H9 (cell line): Measurements from ENCODE around the gene VAV2. TPM values are rescaled to one million over a fixed set of nuclear protein-coding genes. Genes with fewer than 3 reads are reported as not detected.

ENCODE experiments used
- DNase-seq: peaks from one replicate; pipeline ENCODE4 v3.0.0-alpha.2; 2017
- H2AFZ ChIP-seq: one replicate; pipeline ENCODE4 v1.6.1; 2013; ENCODE audit warnings: mild to moderate bottlenecking, low read length, control low read depth, moderate library complexity
- H2AK5ac ChIP-seq: 2 replicates; pipeline ENCODE4 v1.6.1; 2013; ENCODE audit warnings: low read length, control low read depth, mixed read lengths; ENCODE audit not compliant: insufficient read length
- H2BK120ac ChIP-seq: one replicate; pipeline ENCODE4 v1.6.1; 2013; ENCODE audit warnings: low read depth, mild to moderate bottlenecking, low read length, control low read depth, inconsistent platforms; ENCODE audit not compliant: poor library complexity, severe bottlenecking
- H2BK12ac ChIP-seq: 2 replicates; pipeline ENCODE4 v1.6.1; 2013; ENCODE audit warnings: low read length, control low read depth, mixed read lengths, low read depth; ENCODE audit not compliant: insufficient read length
- H2BK15ac ChIP-seq: 2 replicates; pipeline ENCODE4 v1.6.1; 2013; ENCODE audit warnings: low read depth, low read length, control low read depth
- H2BK20ac ChIP-seq: one replicate; pipeline ENCODE4 v1.6.1; 2013; ENCODE audit warnings: low read depth, mild to moderate bottlenecking, low read length, control low read depth, inconsistent platforms; ENCODE audit not compliant: poor library complexity, severe bottlenecking
- H2BK5ac ChIP-seq: 2 replicates; pipeline ENCODE4 v1.6.1; 2013; ENCODE audit warnings: low read length, control low read depth, mixed read lengths; ENCODE audit not compliant: insufficient read length
- H3K14ac ChIP-seq: 2 replicates; pipeline ENCODE4 v1.6.1; 2013; ENCODE audit warnings: low read length, control low read depth; ENCODE audit not compliant: insufficient read depth
- H3K18ac ChIP-seq: 2 replicates; pipeline ENCODE4 v1.6.1; 2013; ENCODE audit warnings: low read depth, mild to moderate bottlenecking, mixed read lengths, low read length, control low read depth; ENCODE audit not compliant: insufficient read length
- H3K23ac ChIP-seq: 2 replicates; pipeline ENCODE4 v1.6.1; 2013; ENCODE audit warnings: low read length, control low read depth, mixed read lengths, low read depth; ENCODE audit not compliant: insufficient read length
- H3K23me2 ChIP-seq: 2 replicates; pipeline ENCODE4 v1.6.1; 2013; ENCODE audit warnings: low read depth, mild to moderate bottlenecking, mixed read lengths, low read length, control low read depth; ENCODE audit not compliant: insufficient read length, poor library complexity, severe bottlenecking
- H3K27ac ChIP-seq: 2 replicates; pipeline ENCODE4 v1.5.1; 2013; ENCODE audit warnings: low read length, control low read depth, mixed read lengths, low read depth; ENCODE audit not compliant: insufficient read length
- H3K27me3 ChIP-seq: 2 replicates; pipeline ENCODE4 v1.6.1; 2013; ENCODE audit warnings: low read length, control low read depth, inconsistent platforms; ENCODE audit not compliant: insufficient read depth
- H3K4ac ChIP-seq: 2 replicates; pipeline ENCODE4 v1.6.1; 2013; ENCODE audit warnings: low read depth, mild to moderate bottlenecking, control low read depth, inconsistent platforms, low read length, moderate library complexity
- H3K4me1 ChIP-seq: 2 replicates; pipeline ENCODE4 v1.6.1; 2013; ENCODE audit warnings: low read length, control low read depth, inconsistent platforms; ENCODE audit not compliant: insufficient read depth
- H3K4me2 ChIP-seq: 2 replicates; pipeline ENCODE4 v1.6.1; 2013; ENCODE audit warnings: low read length, control low read depth, mixed read lengths; ENCODE audit not compliant: insufficient read length, insufficient read depth
- H3K56ac ChIP-seq: 2 replicates; pipeline ENCODE4 v1.6.1; 2013; ENCODE audit warnings: low read depth, mild to moderate bottlenecking, mixed read lengths, low read length, control low read depth; ENCODE audit not compliant: insufficient read length
- H3K79me1 ChIP-seq: 2 replicates; pipeline ENCODE4 v1.6.1; 2013; ENCODE audit warnings: low read depth, mild to moderate bottlenecking, moderate library complexity, low read length, control low read depth, inconsistent platforms; ENCODE audit not compliant: insufficient read depth, poor library complexity, severe bottlenecking
- H3K79me2 ChIP-seq: 2 replicates; pipeline ENCODE4 v1.6.1; 2013; ENCODE audit warnings: low read length, control low read depth, inconsistent platforms; ENCODE audit not compliant: insufficient read depth
- H3K9ac ChIP-seq: 2 replicates; pipeline ENCODE4 v1.6.1; 2013; ENCODE audit warnings: low read length, control low read depth, mixed read lengths; ENCODE audit not compliant: insufficient read length; ENCODE audit errors: extremely low read depth
- H3K9me3 ChIP-seq: one replicate; pipeline ENCODE4 v1.6.1; 2013; ENCODE audit warnings: low read depth, low read length, inconsistent platforms; ENCODE audit not compliant: control insufficient read depth
- H3T11ph ChIP-seq: one replicate; pipeline ENCODE4 v1.6.1; 2013; ENCODE audit warnings: mild to moderate bottlenecking, low read length, control low read depth, inconsistent platforms
- H4K20me1 ChIP-seq: one replicate; pipeline ENCODE4 v1.6.1; 2013; ENCODE audit not compliant: control insufficient read depth, insufficient read length, insufficient read depth
- H4K5ac ChIP-seq: 2 replicates; pipeline ENCODE4 v1.6.1; 2013; ENCODE audit warnings: low read depth, mild to moderate bottlenecking, mixed read lengths, low read length, control low read depth; ENCODE audit not compliant: insufficient read length
- H4K8ac ChIP-seq: replicated peaks from 2 replicates; pipeline ENCODE4 v1.6.1; 2013; ENCODE audit warnings: low read length, control low read depth, mixed read lengths, low read depth; ENCODE audit not compliant: insufficient read length
- H4K91ac ChIP-seq: 2 replicates; pipeline ENCODE4 v1.6.1; 2013; ENCODE audit warnings: low read depth, mild to moderate bottlenecking, moderate library complexity, mixed read lengths, low read length, control low read depth; ENCODE audit not compliant: insufficient read length
- H3K27ac Mint-ChIP-seq, 3 experiments: 2 replicates in 2 of 3; 3 replicates in 1 of 3; pipeline ENCODE4 v1.8.0; 2020 to 2021; ENCODE audit warnings: mixed read lengths in 3 of 3, mild to moderate bottlenecking in 1 of 3, moderate library complexity in 1 of 3
- H3K27me3 Mint-ChIP-seq: 2 replicates; pipeline ENCODE4 v1.8.0; 2021; ENCODE audit warnings: low read depth, mild to moderate bottlenecking, moderate library complexity, mixed read lengths
- H3K36me3 Mint-ChIP-seq, 3 experiments: 2 replicates in 2 of 3; 3 replicates in 1 of 3; pipeline ENCODE4 v1.8.0; 2020 to 2021; ENCODE audit warnings: low read depth in 3 of 3, mixed read lengths in 3 of 3; ENCODE audit not compliant: insufficient read depth in 1 of 3
- H3K4me1 Mint-ChIP-seq, 2 experiments: 2 replicates each; pipeline ENCODE4 v1.8.0; 2020; ENCODE audit warnings: mixed read lengths in 2 of 2
- H3K4me3 Mint-ChIP-seq, 2 experiments: 2 replicates in 1 of 2; 3 replicates in 1 of 2; pipeline ENCODE4 v1.8.0; 2020 to 2021; ENCODE audit warnings: mild to moderate bottlenecking in 2 of 2, mixed read lengths in 2 of 2, moderate library complexity in 1 of 2
- H3K9me3 Mint-ChIP-seq, 2 experiments: 2 replicates in 1 of 2; 3 replicates in 1 of 2; pipeline ENCODE4 v1.8.0; 2020; ENCODE audit warnings: mild to moderate bottlenecking in 2 of 2, mixed read lengths in 2 of 2, moderate library complexity in 1 of 2
- WGBS: extraction: QIAGEN DNeasy Blood & Tissue Kit; methylation state at CpG from one replicate; pipeline ENCODE4 v1.1.7; 2013; ENCODE audit warnings: missing lambda C conversion rate, low lambda C conversion rate, mixed read lengths; ENCODE audit not compliant: insufficient read length; ENCODE audit errors: extremely low coverage; 5-methylcytosine and 5-hydroxymethylcytosine counted together
- total RNA-seq: library from RNA; stranded (reverse); gene quantifications from 2 replicates; pipeline ENCODE4 v1.2.1, GENCODE V29; 2021
- TF ChIP-seq, protein P1 (sequence below): fragments of 200-600 bp; sonication (generic); conservative IDR thresholded peaks from 3 replicates; pipeline ENCODE4 v1.8.0; 2021; ENCODE audit warnings: antibody characterized with exemption, mild to moderate bottlenecking

Gene VAV2
- total RNA-seq, 1 experiment from 2014 or later = 58.7 TPM

DNA sequence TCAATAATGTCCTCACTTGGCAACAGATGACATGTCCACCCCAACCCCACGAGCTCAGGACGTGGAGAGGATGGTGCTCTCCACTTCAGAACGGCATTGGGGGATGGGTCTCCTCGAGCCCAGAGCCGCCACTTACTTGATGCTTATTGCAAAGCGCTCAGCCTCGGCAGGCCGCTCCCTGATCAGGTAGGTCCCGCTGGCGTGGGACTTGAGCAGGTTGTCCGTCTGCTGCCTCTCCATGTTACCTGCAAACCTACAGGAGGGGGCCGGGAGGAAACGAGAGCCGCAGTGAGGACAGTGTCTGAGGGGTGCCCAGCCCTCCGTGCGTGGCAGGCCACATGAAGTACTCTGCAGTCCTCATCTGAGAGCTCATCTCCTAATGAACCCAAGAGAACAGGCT, 217.3 kb downstream of the VAV2 start:
- Histone ChIP-seq H3K79me1 (no peaks in the 10 kb centered on the region), H2AK5ac (no peak overlapping the region), H4K5ac (no peak overlapping the region), H4K8ac (no peak overlapping the region), H4K91ac (no peak overlapping the region), H2BK5ac (no peak overlapping the region), H4K20me1 (no peaks in the 10 kb centered on the region), H3K9ac (no peak overlapping the region), H2BK12ac (no peak overlapping the region), H3K4me1 (no peaks in the 10 kb centered on the region), H3K27ac (no peak overlapping the region), H2BK120ac (no peak overlapping the region), H2AFZ (no peak overlapping the region), H3K56ac (no peak overlapping the region), H3K9me3 (no peaks in the 10 kb centered on the region), H3K14ac (no peak overlapping the region), H3K27me3 (no peaks in the 10 kb centered on the region), H3K23ac (no peak overlapping the region), H3T11ph (no peak overlapping the region), H2BK20ac (no peak overlapping the region), H3K4ac (no peak overlapping the region), H2BK15ac (no peak overlapping the region), H3K18ac (no peak overlapping the region), H3K79me2 (no peaks in the 10 kb centered on the region), H3K23me2 (no peaks in the 10 kb centered on the region), H3K4me2 (no peak overlapping the region)
- H3K4me3 Mint-ChIP-seq = no peak overlapping the region
- no peaks in the 10 kb centered on the region for H3K4me1 Mint-ChIP-seq
- H3K36me3 Mint-ChIP-seq = peaks cover 7 to 58% (median 31%) of the 10 kb centered on the region in 3 experiments; a peak in 6 of 7 replicates
- H3K9me3 Mint-ChIP-seq = no peaks in the 10 kb centered on the region
- WGBS = no CpG with 5 or more reads among the region's 16 CpGs
- no peak for DNase-seq
- no peaks in the 10 kb centered on the region for H3K27me3 Mint-ChIP-seq
- H3K27ac Mint-ChIP-seq = no peak overlapping the region
- TF ChIP-seq, protein P1, sequence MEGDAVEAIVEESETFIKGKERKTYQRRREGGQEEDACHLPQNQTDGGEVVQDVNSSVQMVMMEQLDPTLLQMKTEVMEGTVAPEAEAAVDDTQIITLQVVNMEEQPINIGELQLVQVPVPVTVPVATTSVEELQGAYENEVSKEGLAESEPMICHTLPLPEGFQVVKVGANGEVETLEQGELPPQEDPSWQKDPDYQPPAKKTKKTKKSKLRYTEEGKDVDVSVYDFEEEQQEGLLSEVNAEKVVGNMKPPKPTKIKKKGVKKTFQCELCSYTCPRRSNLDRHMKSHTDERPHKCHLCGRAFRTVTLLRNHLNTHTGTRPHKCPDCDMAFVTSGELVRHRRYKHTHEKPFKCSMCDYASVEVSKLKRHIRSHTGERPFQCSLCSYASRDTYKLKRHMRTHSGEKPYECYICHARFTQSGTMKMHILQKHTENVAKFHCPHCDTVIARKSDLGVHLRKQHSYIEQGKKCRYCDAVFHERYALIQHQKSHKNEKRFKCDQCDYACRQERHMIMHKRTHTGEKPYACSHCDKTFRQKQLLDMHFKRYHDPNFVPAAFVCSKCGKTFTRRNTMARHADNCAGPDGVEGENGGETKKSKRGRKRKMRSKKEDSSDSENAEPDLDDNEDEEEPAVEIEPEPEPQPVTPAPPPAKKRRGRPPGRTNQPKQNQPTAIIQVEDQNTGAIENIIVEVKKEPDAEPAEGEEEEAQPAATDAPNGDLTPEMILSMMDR = no peak
